ENCODE results near the gene SYNPO.

SYNPO gene

DNA sequence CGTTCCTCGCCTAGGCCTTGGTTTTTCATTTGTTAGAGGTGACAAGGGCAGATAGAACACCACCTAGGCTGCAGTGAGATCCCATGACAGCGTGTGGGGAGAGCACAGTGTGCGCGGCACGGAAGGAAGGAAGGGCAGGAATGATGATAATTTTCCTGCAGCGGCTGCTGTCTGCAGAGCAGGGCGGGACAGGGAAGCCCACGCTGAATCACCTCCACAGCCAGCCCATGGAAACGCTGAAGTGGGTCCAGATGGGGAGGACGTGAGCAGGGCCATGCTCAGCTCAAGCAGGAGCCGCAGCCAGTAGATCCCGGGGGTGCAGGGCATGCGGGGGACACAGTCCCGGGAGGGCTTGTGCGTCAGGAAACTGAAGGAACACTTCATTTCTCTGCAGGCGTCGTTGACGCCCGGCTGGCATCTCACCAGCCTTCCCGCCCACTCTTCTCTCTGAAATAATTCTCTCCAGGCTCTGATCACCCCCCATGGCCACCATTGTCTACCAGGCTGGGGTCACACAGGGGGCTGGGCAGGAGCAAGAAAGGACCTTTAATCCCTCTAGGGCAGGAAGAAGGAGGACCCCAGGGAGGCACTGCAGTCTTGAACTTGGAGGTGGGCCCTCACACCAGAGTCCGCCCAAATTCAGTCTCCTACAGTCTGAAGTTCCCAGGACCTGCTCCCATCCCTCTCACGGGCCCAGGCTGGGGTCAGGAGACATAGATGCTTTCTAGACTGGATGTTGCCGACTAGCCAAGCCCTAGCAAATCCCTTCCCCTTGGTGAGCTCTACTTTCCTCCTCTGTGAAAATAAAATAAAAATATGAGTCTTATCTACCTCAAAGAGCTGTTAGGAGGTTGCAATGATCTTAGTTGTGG lies 20.9 kb upstream of the SYNPO start:
- Histone ChIP-seq H3K4me1 (ENCODE audit: insufficient read depth, poor library complexity, severe bottlenecking) (peaks cover 6% of the 10 kb centered on the region), H3K4me3 (ENCODE audit: severe bottlenecking) (no peak overlapping the region), H3K27me3 (ENCODE audit: insufficient read depth, poor library complexity, severe bottlenecking) (no peaks in the 10 kb centered on the region), H3K9me3 (ENCODE audit: severe bottlenecking) (no peaks in the 10 kb centered on the region), H3K36me3 (ENCODE audit: low read depth) (no peaks in the 10 kb centered on the region), H3K27ac (ENCODE audit: poor library complexity, severe bottlenecking) (no peak overlapping the region)
- TF ChIP-seq, protein P1, sequence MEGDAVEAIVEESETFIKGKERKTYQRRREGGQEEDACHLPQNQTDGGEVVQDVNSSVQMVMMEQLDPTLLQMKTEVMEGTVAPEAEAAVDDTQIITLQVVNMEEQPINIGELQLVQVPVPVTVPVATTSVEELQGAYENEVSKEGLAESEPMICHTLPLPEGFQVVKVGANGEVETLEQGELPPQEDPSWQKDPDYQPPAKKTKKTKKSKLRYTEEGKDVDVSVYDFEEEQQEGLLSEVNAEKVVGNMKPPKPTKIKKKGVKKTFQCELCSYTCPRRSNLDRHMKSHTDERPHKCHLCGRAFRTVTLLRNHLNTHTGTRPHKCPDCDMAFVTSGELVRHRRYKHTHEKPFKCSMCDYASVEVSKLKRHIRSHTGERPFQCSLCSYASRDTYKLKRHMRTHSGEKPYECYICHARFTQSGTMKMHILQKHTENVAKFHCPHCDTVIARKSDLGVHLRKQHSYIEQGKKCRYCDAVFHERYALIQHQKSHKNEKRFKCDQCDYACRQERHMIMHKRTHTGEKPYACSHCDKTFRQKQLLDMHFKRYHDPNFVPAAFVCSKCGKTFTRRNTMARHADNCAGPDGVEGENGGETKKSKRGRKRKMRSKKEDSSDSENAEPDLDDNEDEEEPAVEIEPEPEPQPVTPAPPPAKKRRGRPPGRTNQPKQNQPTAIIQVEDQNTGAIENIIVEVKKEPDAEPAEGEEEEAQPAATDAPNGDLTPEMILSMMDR (IDR thresholded peaks at IDR 0.05; ENCODE audit: poor library complexity, severe bottlenecking), result no peak
- DNase-seq (ENCODE audit: low spot score) (no peak), ATAC-seq (ENCODE audit: low read depth) (no peak)

DNA sequence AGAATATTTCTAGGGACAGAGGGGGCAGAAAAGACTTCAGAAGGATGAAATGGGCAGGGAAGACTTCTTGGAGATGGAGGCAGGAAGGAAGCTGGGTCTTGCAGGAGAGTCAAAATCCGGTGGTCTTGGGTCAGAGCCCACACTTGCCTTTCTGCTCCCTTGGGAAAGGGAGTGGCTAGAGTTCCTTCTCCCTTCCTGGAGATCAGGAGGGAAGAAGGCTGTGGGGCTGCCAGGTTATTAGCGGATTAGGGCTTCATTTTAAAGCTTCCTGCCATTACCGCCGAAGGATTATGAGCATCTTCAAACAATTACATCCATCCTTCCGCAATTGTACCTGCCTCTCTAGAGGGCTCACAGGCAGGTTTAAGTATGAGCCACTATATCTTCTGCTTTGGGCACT lies 19.2 kb upstream of the SYNPO start:
- ATAC-seq (ENCODE audit: low read depth), result no peak
- H3K9me3 ChIP-seq (ENCODE audit: severe bottlenecking), result no peaks in the 10 kb centered on the region
- no peak overlapping the region for H3K27ac ChIP-seq (ENCODE audit: poor library complexity, severe bottlenecking)
- H3K27me3 ChIP-seq (ENCODE audit: insufficient read depth, poor library complexity, severe bottlenecking), result no peaks in the 10 kb centered on the region
- TF ChIP-seq, protein P1 (IDR thresholded peaks at IDR 0.05; ENCODE audit: poor library complexity, severe bottlenecking), result no peak
- no peak for DNase-seq (ENCODE audit: low spot score)
- no peaks in the 10 kb centered on the region for H3K36me3 ChIP-seq (ENCODE audit: low read depth)
- no peak overlapping the region for H3K4me3 ChIP-seq (ENCODE audit: severe bottlenecking)
- H3K4me1 ChIP-seq (ENCODE audit: insufficient read depth, poor library complexity, severe bottlenecking), result peaks cover 6% of the 10 kb centered on the region

DNA sequence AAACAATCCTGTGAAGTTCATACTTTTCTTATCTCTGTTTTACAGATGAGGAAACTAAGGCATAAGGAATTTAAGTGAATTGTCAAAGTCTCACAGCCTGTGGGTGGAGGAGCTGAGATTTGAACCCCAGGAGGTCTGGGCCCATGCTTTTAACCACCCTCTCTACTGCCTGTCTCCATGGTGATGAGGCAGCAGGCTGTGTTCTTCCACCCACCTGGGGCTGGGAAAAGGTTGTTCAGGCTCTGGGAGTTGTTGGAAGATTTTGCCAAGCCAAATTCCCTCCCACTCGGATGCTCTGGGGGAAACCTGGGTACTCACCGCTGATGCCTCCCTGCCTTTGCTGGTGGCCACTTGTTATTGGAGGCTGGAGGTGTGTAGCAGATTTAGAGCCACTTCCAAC lies 18.3 kb upstream of the SYNPO start:
- H3K36me3 ChIP-seq (ENCODE audit: low read depth), result no peaks in the 10 kb centered on the region
- H3K27ac ChIP-seq (ENCODE audit: poor library complexity, severe bottlenecking), result no peak overlapping the region
- no peak overlapping the region for H3K4me3 ChIP-seq (ENCODE audit: severe bottlenecking)
- TF ChIP-seq, protein P1 (IDR thresholded peaks at IDR 0.05; ENCODE audit: poor library complexity, severe bottlenecking), result no peak
- no peaks in the 10 kb centered on the region for H3K9me3 ChIP-seq (ENCODE audit: severe bottlenecking)
- no peaks in the 10 kb centered on the region for H3K27me3 ChIP-seq (ENCODE audit: insufficient read depth, poor library complexity, severe bottlenecking)
- H3K4me1 ChIP-seq (ENCODE audit: insufficient read depth, poor library complexity, severe bottlenecking), result peaks cover 5% of the 10 kb centered on the region
- DNase-seq (ENCODE audit: low spot score) (no peak), ATAC-seq (ENCODE audit: low read depth) (no peak)

DNA sequence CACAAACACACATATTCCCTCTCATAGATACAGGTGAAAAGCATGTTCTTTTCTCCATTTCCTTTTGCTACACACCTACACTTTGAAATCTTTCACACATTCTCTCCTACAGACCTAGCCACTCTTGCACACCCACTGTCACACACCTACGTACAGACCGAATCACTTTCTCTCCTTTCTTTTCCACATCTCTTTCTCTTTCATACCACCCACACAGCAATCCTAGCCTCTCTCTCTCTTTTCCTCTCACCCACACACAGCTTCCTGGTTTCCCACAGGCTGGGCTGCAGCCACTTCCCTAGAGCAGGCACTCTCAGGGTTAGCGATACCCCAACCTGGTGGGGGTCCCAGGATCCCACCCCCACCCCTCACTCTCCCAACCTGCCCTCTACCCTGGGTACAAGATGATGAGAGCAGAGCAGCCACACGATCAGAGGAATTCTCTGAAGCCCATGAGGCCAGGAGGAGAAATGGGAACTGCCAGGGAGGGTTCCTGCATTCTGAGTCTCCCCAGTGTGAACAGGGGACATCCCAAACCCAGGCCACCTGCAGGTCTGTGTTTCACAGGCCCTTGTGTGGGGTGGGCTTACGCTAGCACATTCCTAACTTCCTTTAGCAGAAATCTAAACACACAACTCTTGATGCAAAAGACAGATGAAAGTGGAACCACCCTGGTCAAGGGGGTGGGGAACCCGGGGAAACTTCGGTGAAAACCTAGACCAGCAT lies 17.1 kb upstream of the SYNPO start:
- Histone ChIP-seq H3K36me3 (ENCODE audit: low read depth) (no peaks in the 10 kb centered on the region), H3K4me3 (ENCODE audit: severe bottlenecking) (no peak overlapping the region), H3K27me3 (ENCODE audit: insufficient read depth, poor library complexity, severe bottlenecking) (no peaks in the 10 kb centered on the region), H3K27ac (ENCODE audit: poor library complexity, severe bottlenecking) (no peak overlapping the region), H3K9me3 (ENCODE audit: severe bottlenecking) (no peaks in the 10 kb centered on the region), H3K4me1 (ENCODE audit: insufficient read depth, poor library complexity, severe bottlenecking) (no peaks in the 10 kb centered on the region)
- ATAC-seq (ENCODE audit: low read depth) (no peak), DNase-seq (ENCODE audit: low spot score) (no peak)
- TF ChIP-seq, protein P1 (IDR thresholded peaks at IDR 0.05; ENCODE audit: poor library complexity, severe bottlenecking), result no peak

DNA sequence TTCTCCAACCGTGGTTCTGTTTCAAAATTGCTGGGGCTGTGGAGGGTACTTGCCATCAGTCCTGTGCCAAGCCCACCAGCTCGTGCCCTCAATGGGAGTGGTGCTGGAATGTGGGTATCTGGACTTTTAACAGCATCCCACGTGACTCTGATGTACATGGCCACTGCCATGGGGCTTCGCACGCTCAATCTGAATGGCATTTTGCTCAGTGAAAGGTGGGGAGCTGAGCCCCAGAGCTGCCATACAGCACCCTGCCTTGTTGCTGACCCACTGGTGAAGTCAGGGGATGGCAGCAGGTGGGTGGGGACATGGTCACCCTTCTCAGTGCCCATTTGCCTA lies 16.6 kb upstream of the SYNPO start:
- Histone ChIP-seq H3K36me3 (ENCODE audit: low read depth) (no peaks in the 10 kb centered on the region), H3K4me3 (ENCODE audit: severe bottlenecking) (no peak overlapping the region), H3K4me1 (ENCODE audit: insufficient read depth, poor library complexity, severe bottlenecking) (no peaks in the 10 kb centered on the region), H3K27me3 (ENCODE audit: insufficient read depth, poor library complexity, severe bottlenecking) (no peaks in the 10 kb centered on the region), H3K27ac (ENCODE audit: poor library complexity, severe bottlenecking) (no peak overlapping the region), H3K9me3 (ENCODE audit: severe bottlenecking) (no peaks in the 10 kb centered on the region)
- ATAC-seq (ENCODE audit: low read depth) (no peak), DNase-seq (ENCODE audit: low spot score) (no peak)
- TF ChIP-seq, protein P1 (IDR thresholded peaks at IDR 0.05; ENCODE audit: poor library complexity, severe bottlenecking), result no peak

Measured in RWPE2 (cell line).